ENCODE measurements around the gene CXCR5. TPM values are rescaled to one million over a fixed set of nuclear protein-coding genes. Genes with fewer than 3 reads are reported as not detected.

CXCR5 gene
- total and polyA plus RNA-seq, 2 of the 4 experiments (the other 2 are of a cell fraction) = not detected

- 61% methylated on average over 6 of the region's 11 CpGs; no CpG with 5 or more reads in 1 of the 2 experiments for WGBS, 2 experiments (ENCODE audit: extremely low coverage in 2 of 2, insufficient read length in 1 of 2)
- Histone ChIP-seq H3K27ac (ENCODE audit: insufficient read depth, low read length) (no peak overlapping the region), H4K8ac (ENCODE audit: low read depth in 2 of 2, low read length in 2 of 2) (no peak overlapping the region), H2BK5ac (ENCODE audit: low read depth, low read length, poor library complexity, severe bottlenecking) (no peak overlapping the region), H4K20me1 (ENCODE audit: insufficient read depth, low read length) (peaks cover 4% of the 10 kb centered on the region; the same call in 1 of the 2 replicates), H3K4me1 (ENCODE audit: control insufficient read depth, insufficient read depth, low read length) (peaks cover 4% of the 10 kb centered on the region; the same call in 1 of the 2 replicates), H2AFZ (replicated peaks; ENCODE audit: low read length, poor library complexity) (peak overlapping the region; percentile 67), H3K4me3 (ENCODE audit: insufficient read depth, low read depth, low read length) (no peak overlapping the region), H3K79me1 (ENCODE audit: low read depth in 1 of 2, low read length in 2 of 2) (no peaks in the 10 kb centered on the region), H2BK15ac (ENCODE audit: low read depth, low read length) (no peak overlapping the region), H3K18ac (ENCODE audit: low read depth, low read length) (no peak overlapping the region), H3K9me3 (ENCODE audit: control insufficient read depth, insufficient read depth, low read length) (no peaks in the 10 kb centered on the region), H3K56ac (ENCODE audit: extremely low read depth, insufficient read depth, low read length) (no peak overlapping the region), H3K9ac (ENCODE audit: low read depth, low read length) (no peak overlapping the region), H2AK9ac (replicated peaks; ENCODE audit: low read depth, low read length, poor library complexity) (peak overlapping the region; percentile 48), H3K14ac (replicated peaks; ENCODE audit: low read depth, low read length) (peak overlapping the region; percentile 4; the same call in 1 of the 2 replicates), H2BK20ac (ENCODE audit: low read depth, low read length) (no peak overlapping the region), H4K91ac (ENCODE audit: insufficient read depth, low read depth, low read length) (no peak overlapping the region), H2BK120ac (ENCODE audit: low read depth, low read length) (no peak overlapping the region), H3K4ac (ENCODE audit: low read depth, low read length) (peak overlapping the region; percentile 46), H3K9me1 (ENCODE audit: insufficient read depth, low read length) (peaks cover 7% of the 10 kb centered on the region), H2AK5ac (ENCODE audit: low read depth, low read length) (peak overlapping the region; percentile 21; the same call in 1 of the 2 replicates), H3K27me3 (ENCODE audit: control insufficient read depth, insufficient read depth, low read length) (peaks cover 2% of the 10 kb centered on the region), H3K36me3 (ENCODE audit: control insufficient read depth, insufficient read depth, low read length) (no peaks in the 10 kb centered on the region), H3K23ac (ENCODE audit: low read depth, low read length) (no peak overlapping the region; the same call in 1 of the 2 replicates), H3K4me2 (ENCODE audit: low read depth, low read length) (no peak overlapping the region), H4K5ac (ENCODE audit: low read depth, low read length) (no peak overlapping the region)
- intact Hi-C loops (cut with micrococcal nuclease) (no loop called here), in situ Hi-C loops (cut with MboI; ENCODE audit: low sequenced_read_pairs) (loop anchor here (5.0 kb wide), 1 partner anchor 36 kb away; no protein-coding TSS in a partner anchor), dilution Hi-C loops (cut with HindIII; ENCODE audit: low sequenced_read_pairs, unreplicated experiment) (no loop called here)
- POLR2A ChIA-PET (ENCODE audit: unreplicated experiment) = no interaction called here
- CTCF ChIA-PET = interaction anchor here (0.6 kb wide), 1 partner anchor 346 kb away, joined by 3 read pairs; no protein-coding TSS in a partner anchor
- peak; percentile 74 for DNase-seq
- ATAC-seq (ENCODE audit: low read depth) = peak; percentile 50
- no TSS peak for BruUV-seq (replicated peaks)
- TF ChIP-seq MXI1 (IDR thresholded peaks at IDR 0.05; ENCODE audit: borderline replicate concordance, low read depth, low read length) = no peak
- TF ChIP-seq NFE2L2 (IDR thresholded peaks at IDR 0.05; ENCODE audit: low read depth, low read length) = no peak
- no peak for TF ChIP-seq RAD21 (IDR thresholded peaks at IDR 0.05; ENCODE audit: low read length)
- TF ChIP-seq USF2 (IDR thresholded peaks at IDR 0.05; ENCODE audit: low read depth, low read length) = no peak
- no peak for TF ChIP-seq RFX5 (IDR thresholded peaks at IDR 0.05; ENCODE audit: low read depth, low read length)
- TF ChIP-seq CEBPB (IDR thresholded peaks at IDR 0.05; ENCODE audit: low read depth, low read length) = no peak
- no peak for TF ChIP-seq CHD1 (IDR thresholded peaks at IDR 0.05; ENCODE audit: low read depth, low read length)
- no peak for TF ChIP-seq SMC3 (IDR thresholded peaks at IDR 0.05; ENCODE audit: low read depth, low read length)
- no peak for TF ChIP-seq FOS (IDR thresholded peaks at IDR 0.05; ENCODE audit: low read depth, low read length)
- TF ChIP-seq CTCF (conservative IDR thresholded peaks at IDR 0.05; ENCODE audit: low read depth, low read length) = no peak
- TF ChIP-seq ELK1 (IDR thresholded peaks at IDR 0.05; ENCODE audit: borderline replicate concordance, low read depth, low read length) = no peak
- TF ChIP-seq MAFK (IDR thresholded peaks at IDR 0.05; ENCODE audit: low read depth, low read length) = no peak
- no peak for TF ChIP-seq BHLHE40 (IDR thresholded peaks at IDR 0.05; ENCODE audit: low read depth, low read length)
Measured at GRCh38 chr11:118938491-118939403, 55.1 kb downstream of the CXCR5 start.
